SK-N-SH treated with all-trans-retinoic acid at 6 μM for 48 hours (cell line): Measurements from ENCODE around the gene CD248.

ENCODE experiments used
- BACH2 ChIP-seq: fragments of 250-450 bp; sonication (Bioruptor Pico); IDR thresholded peaks from 2 replicates; pipeline ENCODE4 v1.9.0; 2021; ENCODE audit warnings: mild to moderate bottlenecking, borderline replicate concordance
- ESRRG ChIP-seq: fragments of 250-450 bp; sonication (Bioruptor Pico); IDR thresholded peaks from 2 replicates; pipeline ENCODE4 v1.6.1; 2021; ENCODE audit warnings: mild to moderate bottlenecking
- GLIS3 ChIP-seq: fragments of 250-450 bp; sonication (Bioruptor Pico); IDR thresholded peaks from 2 replicates; pipeline ENCODE4 v1.5.0; 2020; ENCODE audit warnings: mild to moderate bottlenecking, moderate library complexity
- ISL1 ChIP-seq: fragments of 250-450 bp; sonication (Bioruptor Pico); IDR thresholded peaks from 2 replicates; pipeline ENCODE4 v2.1.2; 2022; ENCODE audit warnings: mild to moderate bottlenecking, moderate library complexity
- RARB ChIP-seq: fragments of 250-450 bp; sonication (Bioruptor Pico); IDR thresholded peaks from 2 replicates; pipeline ENCODE4 v1.8.0; 2021; ENCODE audit warnings: mild to moderate bottlenecking, moderate library complexity
- ZC3H10 ChIP-seq: fragments of 250-450 bp; sonication (Bioruptor Pico); IDR thresholded peaks from 2 replicates; pipeline ENCODE4 v1.5.1; 2021; ENCODE audit warnings: mild to moderate bottlenecking, moderate library complexity
- ZFP30 ChIP-seq: fragments of 450-650 bp; formaldehyde crosslinking; IDR thresholded peaks from 2 replicates; pipeline ENCODE4 v1.5.0; 2022; ENCODE audit warnings: mild to moderate bottlenecking, moderate library complexity
- ZNF70 ChIP-seq: fragments of 450-650 bp; formaldehyde crosslinking; IDR thresholded peaks from 2 replicates; pipeline ENCODE4 v1.5.0; 2020; ENCODE audit warnings: mild to moderate bottlenecking, moderate library complexity
- TF ChIP-seq, protein P1 (sequence below): fragments of 250-450 bp; sonication (Bioruptor Pico); IDR thresholded peaks from 2 replicates; pipeline ENCODE4 v1.5.1; 2020; ENCODE audit warnings: low read depth, mild to moderate bottlenecking, moderate library complexity
- TF ChIP-seq, protein P2 (sequence below): fragments of 250-450 bp; sonication (Bioruptor Pico); IDR thresholded peaks from 2 replicates; pipeline ENCODE4 v1.8.0; 2020; ENCODE audit warnings: mild to moderate bottlenecking, moderate library complexity, borderline replicate concordance

DNA sequence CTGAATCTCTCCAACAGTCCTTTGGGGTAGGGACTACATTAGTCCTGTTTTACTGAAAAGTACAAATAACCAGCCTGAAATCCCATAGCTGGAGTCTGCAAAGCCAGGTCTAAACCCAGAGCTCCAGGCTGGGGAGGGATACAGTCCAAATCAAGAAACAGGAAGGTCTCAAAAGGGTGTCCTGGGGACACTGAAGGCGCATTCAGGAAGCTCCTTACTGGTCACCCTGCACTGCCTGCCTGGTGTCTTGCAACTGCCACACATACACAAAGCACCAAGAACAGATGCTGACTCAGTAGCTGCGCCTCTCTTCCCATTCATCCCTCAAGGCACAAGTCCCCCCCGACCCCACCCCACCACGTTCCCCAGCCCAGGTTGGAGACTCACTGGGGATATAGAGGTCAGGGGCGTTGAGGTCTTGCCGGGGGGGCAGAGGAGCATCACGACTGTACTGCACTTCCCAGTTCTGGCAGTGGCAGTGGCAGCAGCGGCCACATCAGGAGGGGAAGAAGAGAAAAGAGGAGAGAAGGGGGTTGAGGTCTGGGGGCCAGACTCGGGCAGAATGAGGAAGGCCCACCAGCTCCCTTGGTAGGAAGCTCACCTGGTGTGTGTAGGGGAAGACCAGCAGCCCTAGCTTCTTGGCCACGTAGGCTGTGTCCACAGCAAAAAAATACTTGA, 29.5 kb downstream of the CD248 start:
- no peak for TF ChIP-seq ISL1 (CRISPR knock-in tag)
- TF ChIP-seq ZNF70 (CRISPR knock-in tag): no peak
- no peak for TF ChIP-seq ESRRG (CRISPR knock-in tag)
- no peak for TF ChIP-seq ZFP30 (CRISPR knock-in tag)
- TF ChIP-seq, protein P1, sequence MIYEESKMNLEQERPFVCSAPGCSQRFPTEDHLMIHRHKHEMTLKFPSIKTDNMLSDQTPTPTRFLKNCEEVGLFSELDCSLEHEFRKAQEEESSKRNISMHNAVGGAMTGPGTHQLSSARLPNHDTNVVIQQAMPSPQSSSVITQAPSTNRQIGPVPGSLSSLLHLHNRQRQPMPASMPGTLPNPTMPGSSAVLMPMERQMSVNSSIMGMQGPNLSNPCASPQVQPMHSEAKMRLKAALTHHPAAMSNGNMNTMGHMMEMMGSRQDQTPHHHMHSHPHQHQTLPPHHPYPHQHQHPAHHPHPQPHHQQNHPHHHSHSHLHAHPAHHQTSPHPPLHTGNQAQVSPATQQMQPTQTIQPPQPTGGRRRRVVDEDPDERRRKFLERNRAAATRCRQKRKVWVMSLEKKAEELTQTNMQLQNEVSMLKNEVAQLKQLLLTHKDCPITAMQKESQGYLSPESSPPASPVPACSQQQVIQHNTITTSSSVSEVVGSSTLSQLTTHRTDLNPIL (CRISPR knock-in tag): no peak
- TF ChIP-seq, protein P2, sequence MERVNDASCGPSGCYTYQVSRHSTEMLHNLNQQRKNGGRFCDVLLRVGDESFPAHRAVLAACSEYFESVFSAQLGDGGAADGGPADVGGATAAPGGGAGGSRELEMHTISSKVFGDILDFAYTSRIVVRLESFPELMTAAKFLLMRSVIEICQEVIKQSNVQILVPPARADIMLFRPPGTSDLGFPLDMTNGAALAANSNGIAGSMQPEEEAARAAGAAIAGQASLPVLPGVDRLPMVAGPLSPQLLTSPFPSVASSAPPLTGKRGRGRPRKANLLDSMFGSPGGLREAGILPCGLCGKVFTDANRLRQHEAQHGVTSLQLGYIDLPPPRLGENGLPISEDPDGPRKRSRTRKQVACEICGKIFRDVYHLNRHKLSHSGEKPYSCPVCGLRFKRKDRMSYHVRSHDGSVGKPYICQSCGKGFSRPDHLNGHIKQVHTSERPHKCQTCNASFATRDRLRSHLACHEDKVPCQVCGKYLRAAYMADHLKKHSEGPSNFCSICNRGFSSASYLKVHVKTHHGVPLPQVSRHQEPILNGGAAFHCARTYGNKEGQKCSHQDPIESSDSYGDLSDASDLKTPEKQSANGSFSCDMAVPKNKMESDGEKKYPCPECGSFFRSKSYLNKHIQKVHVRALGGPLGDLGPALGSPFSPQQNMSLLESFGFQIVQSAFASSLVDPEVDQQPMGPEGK (CRISPR knock-in tag): no peak
- no peak for TF ChIP-seq BACH2 (CRISPR knock-in tag)
- no peak for TF ChIP-seq GLIS3 (CRISPR knock-in tag)
- no peak for TF ChIP-seq ZC3H10 (CRISPR knock-in tag)
- no peak for TF ChIP-seq RARB (CRISPR knock-in tag)
